Activated naive CD4-positive, alpha-beta T cell treated with anti-CD3 and anti-CD28 coated beads, Interleukin-2, amount 10 ng/mL, durations not matched to agents 7 days and 5 days (primary cell): ENCODE data around the gene RGS7.
"Not testable (repeated sequence)": the region's sequence is repeated elsewhere in the genome, so short reads cannot be mapped to it uniquely, and the experiment has no call there.

Experiments used
- CTCF ChIA-PET: fragments of 350-600 bp; sonication (Branson Sonifier 250); formaldehyde crosslinking; loops from one replicate; lab custom pipeline; 2021; ENCODE audit warnings: antibody characterized with exemption; lab: Charles Lee
- DNase-seq: peaks from one replicate; pipeline ENCODE4 v3.0.0-alpha.2; 2020
- H3K27ac Mint-ChIP-seq: one replicate; pipeline ENCODE4 v1.8.0; 2021; ENCODE audit warnings: mild to moderate bottlenecking, moderate library complexity, mixed read lengths
- H3K27me3 Mint-ChIP-seq: one replicate; pipeline ENCODE4 v1.8.0; 2021; ENCODE audit warnings: mild to moderate bottlenecking, mixed read lengths
- H3K36me3 Mint-ChIP-seq: one replicate; pipeline ENCODE4 v1.8.0; 2021; ENCODE audit warnings: mixed read lengths
- H3K4me1 Mint-ChIP-seq: one replicate; pipeline ENCODE4 v1.8.0; 2021; ENCODE audit warnings: mixed read lengths
- H3K4me3 Mint-ChIP-seq: one replicate; pipeline ENCODE4 v1.8.0; 2021; ENCODE audit warnings: mild to moderate bottlenecking, moderate library complexity, mixed read lengths
- H3K9me3 Mint-ChIP-seq: one replicate; pipeline ENCODE4 v1.8.0; 2021; ENCODE audit warnings: mixed read lengths

Gene RGS7

GRCh38 chr1:240804475-240804874 lies 552.5 kb downstream of the RGS7 start:
- Mint-ChIP-seq H3K27me3 (peaks cover 3% of the 10 kb centered on the region), H3K4me3 (no peak overlapping the region), H3K4me1 (no peaks in the 10 kb centered on the region), H3K9me3 (no peaks in the 10 kb centered on the region), H3K27ac (no peak overlapping the region), H3K36me3 (no peaks in the 10 kb centered on the region)
- no peak for DNase-seq
- CTCF ChIA-PET = no interaction called here

GRCh38 chr1:240803151-240803550 lies 553.9 kb downstream of the RGS7 start:
- Mint-ChIP-seq H3K27ac (no peak overlapping the region), H3K4me1 (no peaks in the 10 kb centered on the region), H3K27me3 (peaks cover 3% of the 10 kb centered on the region), H3K4me3 (no peak overlapping the region), H3K9me3 (no peaks in the 10 kb centered on the region), H3K36me3 (no peaks in the 10 kb centered on the region)
- no peak for DNase-seq
- CTCF ChIA-PET = no interaction called here

- H3K4me3 Mint-ChIP-seq = no peak overlapping the region
- no peak for DNase-seq
- CTCF ChIA-PET = no interaction called here
- H3K27me3 Mint-ChIP-seq = peaks cover 3% of the 10 kb centered on the region
- no peaks in the 10 kb centered on the region for H3K4me1 Mint-ChIP-seq
- H3K9me3 Mint-ChIP-seq = no peaks in the 10 kb centered on the region
- H3K36me3 Mint-ChIP-seq = no peaks in the 10 kb centered on the region
- no peak overlapping the region for H3K27ac Mint-ChIP-seq
Measured at GRCh38 chr1:240802271-240802670, 554.7 kb downstream of the RGS7 start.

GRCh38 chr1:240801442-240801841 lies 555.6 kb downstream of the RGS7 start:
- H3K4me1 Mint-ChIP-seq = no peaks in the 10 kb centered on the region
- no peaks in the 10 kb centered on the region for H3K9me3 Mint-ChIP-seq
- H3K27ac Mint-ChIP-seq = no peak overlapping the region
- no peaks in the 10 kb centered on the region for H3K36me3 Mint-ChIP-seq
- peaks cover 3% of the 10 kb centered on the region for H3K27me3 Mint-ChIP-seq
- no peak for DNase-seq
- H3K4me3 Mint-ChIP-seq = no peak overlapping the region
- CTCF ChIA-PET = no interaction called here

- no peaks in the 10 kb centered on the region for H3K4me1 Mint-ChIP-seq
- CTCF ChIA-PET = no interaction called here
Measured at GRCh38 chr1:240800291-240800690, 556.7 kb downstream of the RGS7 start.

GRCh38 chr1:240797050-240797449 lies 560.0 kb downstream of the RGS7 start:
- Mint-ChIP-seq H3K9me3 (no peaks in the 10 kb centered on the region), H3K27me3 (no peaks in the 10 kb centered on the region), H3K4me1 (no peaks in the 10 kb centered on the region), H3K27ac (no peak overlapping the region), H3K4me3 (no peak overlapping the region), H3K36me3 (no peaks in the 10 kb centered on the region)
- CTCF ChIA-PET = no interaction called here
- no peak for DNase-seq

More at GRCh38 chr1:240800291-240800690, 556.7 kb downstream of the RGS7 start:
- Mint-ChIP-seq H3K27me3 (no peaks in the 10 kb centered on the region), H3K4me3 (no peak overlapping the region), H3K9me3 (no peaks in the 10 kb centered on the region), H3K27ac (no peak overlapping the region), H3K36me3 (no peaks in the 10 kb centered on the region)
- no peak for DNase-seq

- H3K27ac Mint-ChIP-seq = no peak overlapping the region
- no peaks in the 10 kb centered on the region for H3K4me1 Mint-ChIP-seq
- DNase-seq = no peak
- H3K9me3 Mint-ChIP-seq = no peaks in the 10 kb centered on the region
- H3K4me3 Mint-ChIP-seq = no peak overlapping the region
- H3K36me3 Mint-ChIP-seq = no peaks in the 10 kb centered on the region
- peaks cover 4% of the 10 kb centered on the region for H3K27me3 Mint-ChIP-seq
- CTCF ChIA-PET = no interaction called here
Measured at GRCh38 chr1:240794046-240794843, 562.8 kb downstream of the RGS7 start.

- Mint-ChIP-seq H3K36me3 (no peaks in the 10 kb centered on the region), H3K27me3 (peaks cover 4% of the 10 kb centered on the region), H3K9me3 (no peaks in the 10 kb centered on the region), H3K4me3 (no peak overlapping the region), H3K4me1 (no peaks in the 10 kb centered on the region), H3K27ac (no peak overlapping the region)
- CTCF ChIA-PET = interaction anchor here (0.6 kb wide), 1 partner anchor 14 kb away, joined by 3 read pairs; no protein-coding TSS in a partner anchor
- DNase-seq = no peak
Measured at GRCh38 chr1:240792915-240793529, 564.0 kb downstream of the RGS7 start.

GRCh38 chr1:240790856-240791255 lies 566.1 kb downstream of the RGS7 start:
- CTCF ChIA-PET = no interaction called here
- Mint-ChIP-seq H3K4me1 (no peaks in the 10 kb centered on the region), H3K27ac (no peak overlapping the region), H3K36me3 (no peaks in the 10 kb centered on the region), H3K4me3 (no peak overlapping the region), H3K9me3 (no peaks in the 10 kb centered on the region), H3K27me3 (peaks cover 4% of the 10 kb centered on the region)
- no peak for DNase-seq

- no peak overlapping the region for H3K27ac Mint-ChIP-seq
- CTCF ChIA-PET = no interaction called here
Measured at GRCh38 chr1:240786880-240787279, 570.1 kb downstream of the RGS7 start.

GRCh38 chr1:240784776-240785175 lies 572.2 kb downstream of the RGS7 start:
- Mint-ChIP-seq H3K27ac (no peak overlapping the region), H3K27me3 (no peaks in the 10 kb centered on the region), H3K9me3 (no peaks in the 10 kb centered on the region), H3K4me1 (no peaks in the 10 kb centered on the region), H3K4me3 (no peak overlapping the region), H3K36me3 (no peaks in the 10 kb centered on the region)
- DNase-seq = no peak
- CTCF ChIA-PET = no interaction called here

More at GRCh38 chr1:240786880-240787279, 570.1 kb downstream of the RGS7 start:
- peaks cover 4% of the 10 kb centered on the region for H3K27me3 Mint-ChIP-seq
- no peaks in the 10 kb centered on the region for H3K9me3 Mint-ChIP-seq
- no peak overlapping the region for H3K4me3 Mint-ChIP-seq
- H3K4me1 Mint-ChIP-seq = no peaks in the 10 kb centered on the region
- no peak for DNase-seq
- H3K36me3 Mint-ChIP-seq = no peaks in the 10 kb centered on the region

GRCh38 chr1:240783728-240784137 lies 573.3 kb downstream of the RGS7 start:
- H3K27ac Mint-ChIP-seq, H3K27me3 Mint-ChIP-seq, H3K36me3 Mint-ChIP-seq, H3K4me1 Mint-ChIP-seq, H3K4me3 Mint-ChIP-seq, DNase-seq, H3K9me3 Mint-ChIP-seq, CTCF ChIA-PET: not testable (repeated sequence)

GRCh38 chr1:240776237-240776636 lies 580.8 kb downstream of the RGS7 start:
- Mint-ChIP-seq H3K4me1 (no peaks in the 10 kb centered on the region), H3K27ac (no peak overlapping the region), H3K27me3 (no peaks in the 10 kb centered on the region), H3K9me3 (no peaks in the 10 kb centered on the region), H3K36me3 (no peaks in the 10 kb centered on the region), H3K4me3 (no peak overlapping the region)
- no peak for DNase-seq
- CTCF ChIA-PET = no interaction called here

- no peak for DNase-seq
- H3K4me1 Mint-ChIP-seq = no peaks in the 10 kb centered on the region
- no peak overlapping the region for H3K4me3 Mint-ChIP-seq
- H3K27me3 Mint-ChIP-seq = no peaks in the 10 kb centered on the region
- CTCF ChIA-PET = no interaction called here
- H3K36me3 Mint-ChIP-seq = no peaks in the 10 kb centered on the region
- no peak overlapping the region for H3K27ac Mint-ChIP-seq
- no peaks in the 10 kb centered on the region for H3K9me3 Mint-ChIP-seq
Measured at GRCh38 chr1:240772131-240772530, 584.9 kb downstream of the RGS7 start.

- CTCF ChIA-PET = no interaction called here
- H3K27me3 Mint-ChIP-seq = no peaks in the 10 kb centered on the region
- DNase-seq = no peak
- H3K4me3 Mint-ChIP-seq = no peak overlapping the region
- no peaks in the 10 kb centered on the region for H3K9me3 Mint-ChIP-seq
- H3K27ac Mint-ChIP-seq = no peak overlapping the region
- H3K36me3 Mint-ChIP-seq = no peaks in the 10 kb centered on the region
- H3K4me1 Mint-ChIP-seq = no peaks in the 10 kb centered on the region
Measured at GRCh38 chr1:240771450-240771849, 585.6 kb downstream of the RGS7 start.
